ENCODE results near the gene MFGE8. TPM values are rescaled to one million over a fixed set of nuclear protein-coding genes. Genes with fewer than 3 reads are reported as not detected.

Gene MFGE8
- total RNA-seq, 1 experiment from 2014 or later, result 409 TPM

DNA sequence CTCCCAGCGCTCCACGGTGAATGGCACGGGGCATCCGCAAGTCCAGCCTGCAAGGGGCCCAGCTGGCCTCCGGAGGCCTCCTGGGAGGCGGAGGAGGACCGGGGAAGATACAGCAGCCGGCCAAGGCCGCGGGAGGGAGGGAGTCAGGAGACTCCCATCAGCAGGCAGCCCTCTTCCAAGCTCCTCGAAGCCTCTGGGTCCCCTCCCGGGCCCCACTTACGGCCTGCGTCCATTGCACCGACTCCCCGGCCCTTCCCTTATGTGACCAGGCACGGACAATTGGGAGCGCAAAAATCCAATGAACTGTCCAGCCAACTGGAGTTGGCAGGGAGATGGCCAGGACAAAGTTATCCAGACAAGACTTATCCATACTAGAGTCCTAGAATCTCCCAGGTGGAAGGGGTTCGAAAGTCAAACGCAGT, 668 bp downstream of the MFGE8 start:
- Histone ChIP-seq H3K9me3 (no peaks in the 10 kb centered on the region), H3K4me3 (ENCODE audit: low read depth, low read length) (peak overlapping the region; percentile 80), H3K4me1 (peaks cover 15% of the 10 kb centered on the region), H3K27me3 (replicated peaks; ENCODE audit: control insufficient read depth, insufficient read depth, low read length) (no peaks in the 10 kb centered on the region), H3K36me3 (ENCODE audit: control insufficient read depth, insufficient read depth, low read length) (peaks cover 5% of the 10 kb centered on the region)
- intact Hi-C loops (cut with micrococcal nuclease; ENCODE audit: unreplicated experiment), result loop anchor here (2.0 kb wide), 4 partner anchors 20 to 92 kb away; no protein-coding TSS in a partner anchor
- TF ChIP-seq, protein P1, sequence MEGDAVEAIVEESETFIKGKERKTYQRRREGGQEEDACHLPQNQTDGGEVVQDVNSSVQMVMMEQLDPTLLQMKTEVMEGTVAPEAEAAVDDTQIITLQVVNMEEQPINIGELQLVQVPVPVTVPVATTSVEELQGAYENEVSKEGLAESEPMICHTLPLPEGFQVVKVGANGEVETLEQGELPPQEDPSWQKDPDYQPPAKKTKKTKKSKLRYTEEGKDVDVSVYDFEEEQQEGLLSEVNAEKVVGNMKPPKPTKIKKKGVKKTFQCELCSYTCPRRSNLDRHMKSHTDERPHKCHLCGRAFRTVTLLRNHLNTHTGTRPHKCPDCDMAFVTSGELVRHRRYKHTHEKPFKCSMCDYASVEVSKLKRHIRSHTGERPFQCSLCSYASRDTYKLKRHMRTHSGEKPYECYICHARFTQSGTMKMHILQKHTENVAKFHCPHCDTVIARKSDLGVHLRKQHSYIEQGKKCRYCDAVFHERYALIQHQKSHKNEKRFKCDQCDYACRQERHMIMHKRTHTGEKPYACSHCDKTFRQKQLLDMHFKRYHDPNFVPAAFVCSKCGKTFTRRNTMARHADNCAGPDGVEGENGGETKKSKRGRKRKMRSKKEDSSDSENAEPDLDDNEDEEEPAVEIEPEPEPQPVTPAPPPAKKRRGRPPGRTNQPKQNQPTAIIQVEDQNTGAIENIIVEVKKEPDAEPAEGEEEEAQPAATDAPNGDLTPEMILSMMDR (IDR thresholded peaks at IDR 0.05; ENCODE audit: insufficient read depth in 1 of 2, low read depth in 1 of 2, low read length in 1 of 2, severe bottlenecking in 1 of 2, unreplicated experiment in 1 of 2), result no peak
- ChIA-PET POLR2A (interaction anchor here (0.5 kb wide), 1 partner anchor 77 kb away, joined by 6 read pairs; no protein-coding TSS in a partner anchor), CTCF (interaction anchor here (0.6 to 1.4 kb wide), 3 partner anchors 92 to 295 kb away, joined by 3 to 7 read pairs (median 4); no protein-coding TSS in a partner anchor)
- BruUV-seq (replicated peaks), result no TSS peak
- peaks cover 49% of the 10 kb centered on the region for H3K36me3 Mint-ChIP-seq (ENCODE audit: insufficient read depth, unreplicated experiment)
- peaks cover 13% of the 10 kb centered on the region for H3K4me1 Mint-ChIP-seq (ENCODE audit: low read depth, unreplicated experiment)
- peak overlapping the region; percentile 74 for H3K27ac Mint-ChIP-seq (ENCODE audit: unreplicated experiment)
- H3K9me3 Mint-ChIP-seq (ENCODE audit: unreplicated experiment), result no peaks in the 10 kb centered on the region
- H3K4me3 Mint-ChIP-seq (ENCODE audit: unreplicated experiment), result peak overlapping the region; percentile 91
- no peaks in the 10 kb centered on the region for H3K27me3 Mint-ChIP-seq (ENCODE audit: insufficient read depth, unreplicated experiment)
- no peak for DNase-seq

DNA sequence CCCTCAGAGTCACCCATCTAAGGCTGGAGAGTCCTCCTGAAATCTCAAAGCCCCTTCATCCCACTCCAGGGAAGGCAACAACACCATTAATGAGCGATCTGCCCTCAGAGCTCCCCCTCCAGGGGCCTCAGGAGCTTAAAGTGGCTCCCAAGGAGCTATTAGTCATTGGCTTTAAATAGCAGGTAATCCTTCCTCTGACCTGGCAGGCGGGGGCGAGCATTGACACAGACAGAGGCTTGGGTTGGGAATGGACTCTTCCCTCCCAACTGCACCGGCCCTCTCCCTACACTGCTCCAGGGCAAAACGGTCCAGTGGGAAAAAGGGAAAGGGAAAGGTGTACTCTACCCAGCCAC, 1.4 kb downstream of the MFGE8 start:
- ChIA-PET CTCF (interaction anchor here (0.7 to 1.4 kb wide), 5 partner anchors 33 to 296 kb away, joined by 3 to 7 read pairs (median 4); no protein-coding TSS in a partner anchor), POLR2A (interaction anchor here (0.6 to 1.0 kb wide), 2 partner anchors 63 to 84 kb away, joined by 3 to 8 read pairs; no protein-coding TSS in a partner anchor)
- TF ChIP-seq, protein P1 (IDR thresholded peaks at IDR 0.05; ENCODE audit: insufficient read depth in 1 of 2, low read depth in 1 of 2, low read length in 1 of 2, severe bottlenecking in 1 of 2, unreplicated experiment in 1 of 2), result no peak
- Mint-ChIP-seq H3K4me3 (ENCODE audit: unreplicated experiment) (peak overlapping the region; percentile 91), H3K27me3 (ENCODE audit: insufficient read depth, unreplicated experiment) (no peaks in the 10 kb centered on the region), H3K36me3 (ENCODE audit: insufficient read depth, unreplicated experiment) (peaks cover 56% of the 10 kb centered on the region), H3K27ac (ENCODE audit: unreplicated experiment) (peak overlapping the region; percentile 74), H3K9me3 (ENCODE audit: unreplicated experiment) (no peaks in the 10 kb centered on the region), H3K4me1 (ENCODE audit: low read depth, unreplicated experiment) (peaks cover 13% of the 10 kb centered on the region)
- Histone ChIP-seq H3K9me3 (no peaks in the 10 kb centered on the region), H3K4me3 (ENCODE audit: low read depth, low read length) (peak overlapping the region; percentile 80), H3K4me1 (peaks cover 15% of the 10 kb centered on the region), H3K27me3 (replicated peaks; ENCODE audit: control insufficient read depth, insufficient read depth, low read length) (no peaks in the 10 kb centered on the region), H3K36me3 (ENCODE audit: control insufficient read depth, insufficient read depth, low read length) (peaks cover 5% of the 10 kb centered on the region)
- DNase-seq, result peak; percentile 57 to 60
- intact Hi-C loops (cut with micrococcal nuclease; ENCODE audit: unreplicated experiment), result loop anchor here (2.0 kb wide), 4 partner anchors 21 to 93 kb away; no protein-coding TSS in a partner anchor
- no TSS peak for BruUV-seq (replicated peaks)

DNA sequence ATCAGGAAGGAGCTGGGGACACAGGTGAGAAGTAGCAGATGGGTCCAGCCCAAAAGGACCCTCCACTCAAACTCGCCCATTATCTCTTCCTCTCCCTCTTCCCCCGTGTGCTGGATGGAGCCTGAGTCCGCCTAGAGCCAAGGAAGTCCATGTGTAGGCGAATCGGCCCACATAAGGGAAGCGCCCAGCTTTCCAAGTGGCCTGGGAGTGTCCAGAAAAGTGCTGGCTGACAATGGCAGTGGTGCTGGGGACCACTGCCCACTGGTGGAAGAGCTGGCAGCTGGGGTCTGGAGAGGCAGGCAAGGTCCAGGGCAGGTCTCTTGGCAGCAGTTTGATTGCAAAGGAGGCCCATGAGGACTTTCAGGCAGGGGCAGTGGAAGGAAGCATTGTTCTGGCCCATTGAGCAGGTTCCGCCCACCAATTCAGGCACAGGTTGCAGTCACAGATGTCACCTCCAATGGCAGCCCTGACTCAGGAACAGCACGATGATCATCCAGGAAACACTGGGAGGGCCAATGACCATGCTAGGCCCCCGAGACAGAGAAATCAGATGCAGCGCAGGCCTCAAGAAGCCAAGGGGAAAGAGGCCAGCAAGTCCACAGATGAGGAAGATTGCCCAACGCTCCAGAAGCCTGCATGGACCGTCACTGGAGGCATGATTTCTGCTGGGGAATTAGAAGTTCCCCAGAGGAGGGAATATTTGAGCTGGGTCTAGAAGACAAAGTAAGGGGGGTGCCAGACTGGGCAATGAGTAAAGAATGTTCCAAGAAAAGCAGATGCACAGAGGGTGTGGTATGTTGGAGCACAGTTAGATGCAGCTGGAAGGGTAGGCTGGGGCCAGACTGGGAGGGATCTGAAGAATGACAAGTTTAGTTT, 3.0 kb downstream of the MFGE8 start:
- H3K4me1 ChIP-seq, result peaks cover 20% of the 10 kb centered on the region
- BruUV-seq (replicated peaks), result no TSS peak
- ChIA-PET CTCF (no interaction called here), POLR2A (no interaction called here)
- H3K27me3 ChIP-seq (replicated peaks; ENCODE audit: control insufficient read depth, insufficient read depth, low read length), result no peaks in the 10 kb centered on the region
- peaks cover 71% of the 10 kb centered on the region for H3K36me3 Mint-ChIP-seq (ENCODE audit: insufficient read depth, unreplicated experiment)
- intact Hi-C loops (cut with micrococcal nuclease; ENCODE audit: unreplicated experiment), result no loop called here
- H3K27me3 Mint-ChIP-seq (ENCODE audit: insufficient read depth, unreplicated experiment), result no peaks in the 10 kb centered on the region
- no peaks in the 10 kb centered on the region for H3K9me3 ChIP-seq
- no peaks in the 10 kb centered on the region for H3K9me3 Mint-ChIP-seq (ENCODE audit: unreplicated experiment)
- H3K4me3 Mint-ChIP-seq (ENCODE audit: unreplicated experiment), result peak overlapping the region; percentile 91
- no peak overlapping the region for H3K27ac Mint-ChIP-seq (ENCODE audit: unreplicated experiment)
- no peak overlapping the region for H3K4me3 ChIP-seq (ENCODE audit: low read depth, low read length)
- DNase-seq, result no peak
- TF ChIP-seq, protein P1 (IDR thresholded peaks at IDR 0.05; ENCODE audit: insufficient read depth in 1 of 2, low read depth in 1 of 2, low read length in 1 of 2, severe bottlenecking in 1 of 2, unreplicated experiment in 1 of 2), result no peak
- peaks cover 8% of the 10 kb centered on the region for H3K36me3 ChIP-seq (ENCODE audit: control insufficient read depth, insufficient read depth, low read length)
- H3K4me1 Mint-ChIP-seq (ENCODE audit: low read depth, unreplicated experiment), result peaks cover 14% of the 10 kb centered on the region
